Caco-2 (cell line): Measurements from ENCODE around the gene SVOP. TPM values are rescaled to one million over a fixed set of nuclear protein-coding genes. Genes with fewer than 3 reads are reported as not detected.
A peak's percentile ranks its signal among the peaks of the same experiment; 100 is the strongest.

ENCODE experiments used
- BruUV-seq: library from RNA; stranded (reverse); fragments of 400-500 nt; replicated peaks from 2 replicates; lab custom pipeline; 2021; lab: Mats Ljungman, UMichigan
- CTCF ChIA-PET: fragments of 300-600 bp; sonication (Branson Sonifier 250); formaldehyde crosslinking; loops from one replicate; lab custom pipeline; 2022; ENCODE audit warnings: antibody characterized with exemption; lab: Charles Lee
- POLR2A ChIA-PET: fragments of 300-600 bp; sonication (Branson Sonifier 250); formaldehyde crosslinking; loops from one replicate; lab custom pipeline; 2022; ENCODE audit warnings: antibody characterized with exemption; lab: Charles Lee
- DNase-seq, 2 experiments: peaks; one replicate each; pipeline versions ENCODE4 v3.0.0 to v3.0.0-alpha.2; 2020 to 2022
- H3K27me3 ChIP-seq: replicated peaks from 2 replicates; pipeline ENCODE4 v1.6.0; 2011; ENCODE audit warnings: low read length; ENCODE audit not compliant: control insufficient read depth, insufficient read depth
- H3K36me3 ChIP-seq: 2 replicates; pipeline ENCODE4 v1.5.1; 2011; ENCODE audit warnings: low read length; ENCODE audit not compliant: control insufficient read depth, insufficient read depth
- H3K4me1 ChIP-seq: fragments of 250-450 bp; sonication (Bioruptor Pico); 2 replicates; pipeline ENCODE4 v1.5.1; 2020; ENCODE audit warnings: mild to moderate bottlenecking
- H3K4me3 ChIP-seq: 2 replicates; pipeline ENCODE4 v1.5.1; 2011; ENCODE audit warnings: low read depth, mild to moderate bottlenecking, control low read depth, low read length
- H3K9me3 ChIP-seq: fragments of 250-450 bp; sonication (Bioruptor Pico); 2 replicates; pipeline ENCODE4 v1.5.1; 2020; ENCODE audit warnings: mild to moderate bottlenecking, moderate library complexity
- H3K27ac Mint-ChIP-seq: one replicate; pipeline ENCODE4 v1.8.0; 2022; ENCODE audit warnings: mixed read lengths; ENCODE audit not compliant: unreplicated experiment
- H3K27me3 Mint-ChIP-seq: one replicate; pipeline ENCODE4 v1.8.0; 2022; ENCODE audit warnings: mixed read lengths; ENCODE audit not compliant: insufficient read depth, unreplicated experiment
- H3K36me3 Mint-ChIP-seq: one replicate; pipeline ENCODE4 v1.8.0; 2022; ENCODE audit warnings: mild to moderate bottlenecking, mixed read lengths; ENCODE audit not compliant: insufficient read depth, unreplicated experiment
- H3K4me1 Mint-ChIP-seq: one replicate; pipeline ENCODE4 v1.8.0; 2022; ENCODE audit warnings: low read depth, mixed read lengths; ENCODE audit not compliant: unreplicated experiment
- H3K4me3 Mint-ChIP-seq: one replicate; pipeline ENCODE4 v1.8.0; 2022; ENCODE audit warnings: mild to moderate bottlenecking, moderate library complexity, mixed read lengths; ENCODE audit not compliant: unreplicated experiment
- H3K9me3 Mint-ChIP-seq: one replicate; pipeline ENCODE4 v1.8.0; 2022; ENCODE audit warnings: mixed read lengths; ENCODE audit not compliant: unreplicated experiment
- CTCF ChIP-seq, 2 experiments: fragments of 200-600 bp in 1 of 2; IDR thresholded peaks; 1 replicate in 1 of 2; 2 replicates in 1 of 2; pipeline versions ENCODE4 v1.5.1 to v1.8.0; 2011 to 2022; ENCODE audit warnings: antibody characterized with exemption in 1 of 2, control low read depth in 1 of 2, inconsistent platforms in 1 of 2, low read depth in 1 of 2, low read length in 1 of 2, mild to moderate bottlenecking in 1 of 2, moderate library complexity in 1 of 2; ENCODE audit not compliant: insufficient read depth in 1 of 2, severe bottlenecking in 1 of 2, unreplicated experiment in 1 of 2
- intact Hi-C: fragments of 100-400 bp; cut with micrococcal nuclease; formaldehyde crosslinking; loops from one replicate; pipeline ENCODE4 v1.10.0; 2022; ENCODE audit not compliant: unreplicated experiment
- total RNA-seq: library from RNA; stranded (reverse); gene quantifications from 2 replicates; pipeline ENCODE4 v1.2.3, GENCODE V29; 2022

SVOP gene
- total RNA-seq, 1 experiment from 2014 or later = 0.09 TPM

- Mint-ChIP-seq H3K27me3 (peaks cover 6% of the 10 kb centered on the region), H3K4me1 (no peaks in the 10 kb centered on the region), H3K27ac (no peak overlapping the region), H3K9me3 (no peaks in the 10 kb centered on the region), H3K36me3 (no peaks in the 10 kb centered on the region), H3K4me3 (no peak overlapping the region)
- no peaks in the 10 kb centered on the region for H3K4me1 ChIP-seq
- POLR2A ChIA-PET = no interaction called here
- no peak for DNase-seq
- no peak for TF ChIP-seq CTCF (IDR thresholded peaks at IDR 0.05; ENCODE audit: insufficient read depth in 1 of 2, low read depth in 1 of 2, low read length in 1 of 2, severe bottlenecking in 1 of 2, unreplicated experiment in 1 of 2)
- intact Hi-C loops = no loop called here
- no peak overlapping the region for H3K4me3 ChIP-seq
- H3K36me3 ChIP-seq = no peaks in the 10 kb centered on the region
- H3K27me3 ChIP-seq = no peaks in the 10 kb centered on the region; the same call in 1 of the 2 replicates
- CTCF ChIA-PET = interaction anchor here (0.7 kb wide), 1 partner anchor 32 kb away, joined by 6 read pairs; no protein-coding TSS in a partner anchor
- H3K9me3 ChIP-seq = no peaks in the 10 kb centered on the region
- no TSS peak for BruUV-seq
Observed at GRCh38 chr12:109009766-109010165, 11.1 kb downstream of the SVOP start.

DNA sequence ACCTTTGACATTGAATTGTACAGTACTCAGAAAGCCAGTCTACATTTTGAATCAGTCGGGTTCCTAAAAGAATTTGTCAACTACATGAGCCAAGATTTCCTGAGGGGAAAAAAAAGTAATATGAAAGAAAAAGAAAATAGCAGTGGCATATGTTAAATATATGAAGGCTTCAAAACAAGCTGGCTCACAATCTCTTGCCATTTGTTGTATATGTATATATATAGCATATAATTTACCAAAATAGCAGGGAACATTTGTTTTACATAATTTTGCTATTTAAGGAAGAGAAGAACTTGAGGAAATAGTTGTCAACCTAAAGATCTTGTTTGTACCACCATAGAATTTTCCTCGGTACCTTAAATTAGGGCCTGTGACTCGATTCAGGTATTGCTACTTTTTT, 16.9 kb downstream of the SVOP start:
- H3K4me1 Mint-ChIP-seq = no peaks in the 10 kb centered on the region
- no peak overlapping the region for H3K4me3 ChIP-seq
- BruUV-seq = no TSS peak
- CTCF ChIA-PET = no interaction called here
- POLR2A ChIA-PET = no interaction called here
- H3K9me3 ChIP-seq = no peaks in the 10 kb centered on the region; the same call in 1 of the 2 replicates
- H3K27ac Mint-ChIP-seq = no peak overlapping the region
- H3K9me3 Mint-ChIP-seq = no peaks in the 10 kb centered on the region
- H3K36me3 Mint-ChIP-seq = no peaks in the 10 kb centered on the region
- H3K36me3 ChIP-seq = no peaks in the 10 kb centered on the region
- intact Hi-C loops = no loop called here
- H3K27me3 ChIP-seq = no peaks in the 10 kb centered on the region; the same call in 1 of the 2 replicates
- no peaks in the 10 kb centered on the region for H3K27me3 Mint-ChIP-seq
- DNase-seq = no peak
- H3K4me1 ChIP-seq = no peaks in the 10 kb centered on the region
- no peak overlapping the region for H3K4me3 Mint-ChIP-seq
- no peak for TF ChIP-seq CTCF (IDR thresholded peaks at IDR 0.05; ENCODE audit: insufficient read depth in 1 of 2, low read depth in 1 of 2, low read length in 1 of 2, severe bottlenecking in 1 of 2, unreplicated experiment in 1 of 2)

- BruUV-seq = no TSS peak
- Histone ChIP-seq H3K4me3 (peak overlapping the region; percentile 27), H3K9me3 (no peaks in the 10 kb centered on the region), H3K36me3 (no peaks in the 10 kb centered on the region), H3K4me1 (no peaks in the 10 kb centered on the region), H3K27me3 (no peaks in the 10 kb centered on the region)
- ChIA-PET CTCF (no interaction called here), POLR2A (no interaction called here)
- intact Hi-C loops = no loop called here
- H3K27ac Mint-ChIP-seq = peak overlapping the region; percentile 12
- H3K4me1 Mint-ChIP-seq = no peaks in the 10 kb centered on the region
- no peak for TF ChIP-seq CTCF (IDR thresholded peaks at IDR 0.05; ENCODE audit: insufficient read depth in 1 of 2, low read depth in 1 of 2, low read length in 1 of 2, severe bottlenecking in 1 of 2, unreplicated experiment in 1 of 2)
- H3K27me3 Mint-ChIP-seq = no peaks in the 10 kb centered on the region
- no peak for DNase-seq
- H3K9me3 Mint-ChIP-seq = peaks cover 18% of the 10 kb centered on the region
- peaks cover 6% of the 10 kb centered on the region for H3K36me3 Mint-ChIP-seq
- peak overlapping the region; percentile 80 for H3K4me3 Mint-ChIP-seq
Observed at GRCh38 chr12:108996320-108996719, 24.5 kb downstream of the SVOP start.
